ENCODE data around the gene NR4A1. TPM values are rescaled to one million over a fixed set of nuclear protein-coding genes. Genes with fewer than 3 reads are reported as not detected.

NR4A1 gene
- total and polyA plus RNA-seq, 2 of the 13 experiments (the other 11 are each of a cell fraction or from before 2014, with no cell fraction given): 5.7 to 15.2 TPM

DNA sequence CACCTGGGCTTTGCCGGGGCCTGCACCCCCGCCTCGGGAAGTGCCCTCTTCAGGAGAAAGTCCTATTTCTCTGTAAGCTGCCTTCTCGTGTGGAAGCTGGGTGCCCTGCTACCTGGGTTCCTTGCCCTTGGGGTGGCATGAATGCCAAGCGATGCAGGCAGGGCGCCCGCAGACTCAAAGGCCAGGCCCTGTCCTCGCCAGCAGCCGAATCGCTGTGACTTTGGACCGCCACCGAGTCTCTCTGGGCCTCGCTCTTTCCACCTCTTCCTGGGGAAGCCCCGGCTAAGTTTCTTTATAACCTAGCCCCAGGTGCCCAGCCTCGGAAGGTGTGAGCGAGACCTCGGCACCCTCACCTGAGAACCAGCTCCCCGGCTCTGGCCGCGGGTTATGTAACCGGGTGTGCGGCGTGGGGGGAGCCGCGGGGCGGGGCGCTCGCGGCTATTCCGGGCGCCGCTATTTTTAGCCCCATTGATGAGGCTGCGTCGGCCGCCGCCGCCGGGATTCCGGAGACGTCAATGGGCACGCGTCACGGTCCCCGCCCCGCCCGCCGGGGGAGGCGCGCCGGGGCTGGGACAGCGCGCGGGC, 14.6 kb upstream of the NR4A1 start (continued):
- TF ChIP-seq, protein P1, sequence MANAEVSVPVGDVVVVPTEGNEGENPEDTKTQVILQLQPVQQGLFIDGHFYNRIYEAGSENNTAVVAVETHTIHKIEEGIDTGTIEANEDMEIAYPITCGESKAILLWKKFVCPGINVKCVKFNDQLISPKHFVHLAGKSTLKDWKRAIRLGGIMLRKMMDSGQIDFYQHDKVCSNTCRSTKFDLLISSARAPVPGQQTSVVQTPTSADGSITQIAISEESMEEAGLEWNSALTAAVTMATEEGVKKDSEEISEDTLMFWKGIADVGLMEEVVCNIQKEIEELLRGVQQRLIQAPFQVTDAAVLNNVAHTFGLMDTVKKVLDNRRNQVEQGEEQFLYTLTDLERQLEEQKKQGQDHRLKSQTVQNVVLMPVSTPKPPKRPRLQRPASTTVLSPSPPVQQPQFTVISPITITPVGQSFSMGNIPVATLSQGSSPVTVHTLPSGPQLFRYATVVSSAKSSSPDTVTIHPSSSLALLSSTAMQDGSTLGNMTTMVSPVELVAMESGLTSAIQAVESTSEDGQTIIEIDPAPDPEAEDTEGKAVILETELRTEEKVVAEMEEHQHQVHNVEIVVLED (CRISPR knock-in tag; IDR thresholded peaks at IDR 0.05; ENCODE audit: borderline replicate concordance): peak; percentile 63; the same call in 1 of the 2 replicates
- TF ChIP-seq, protein P2, sequence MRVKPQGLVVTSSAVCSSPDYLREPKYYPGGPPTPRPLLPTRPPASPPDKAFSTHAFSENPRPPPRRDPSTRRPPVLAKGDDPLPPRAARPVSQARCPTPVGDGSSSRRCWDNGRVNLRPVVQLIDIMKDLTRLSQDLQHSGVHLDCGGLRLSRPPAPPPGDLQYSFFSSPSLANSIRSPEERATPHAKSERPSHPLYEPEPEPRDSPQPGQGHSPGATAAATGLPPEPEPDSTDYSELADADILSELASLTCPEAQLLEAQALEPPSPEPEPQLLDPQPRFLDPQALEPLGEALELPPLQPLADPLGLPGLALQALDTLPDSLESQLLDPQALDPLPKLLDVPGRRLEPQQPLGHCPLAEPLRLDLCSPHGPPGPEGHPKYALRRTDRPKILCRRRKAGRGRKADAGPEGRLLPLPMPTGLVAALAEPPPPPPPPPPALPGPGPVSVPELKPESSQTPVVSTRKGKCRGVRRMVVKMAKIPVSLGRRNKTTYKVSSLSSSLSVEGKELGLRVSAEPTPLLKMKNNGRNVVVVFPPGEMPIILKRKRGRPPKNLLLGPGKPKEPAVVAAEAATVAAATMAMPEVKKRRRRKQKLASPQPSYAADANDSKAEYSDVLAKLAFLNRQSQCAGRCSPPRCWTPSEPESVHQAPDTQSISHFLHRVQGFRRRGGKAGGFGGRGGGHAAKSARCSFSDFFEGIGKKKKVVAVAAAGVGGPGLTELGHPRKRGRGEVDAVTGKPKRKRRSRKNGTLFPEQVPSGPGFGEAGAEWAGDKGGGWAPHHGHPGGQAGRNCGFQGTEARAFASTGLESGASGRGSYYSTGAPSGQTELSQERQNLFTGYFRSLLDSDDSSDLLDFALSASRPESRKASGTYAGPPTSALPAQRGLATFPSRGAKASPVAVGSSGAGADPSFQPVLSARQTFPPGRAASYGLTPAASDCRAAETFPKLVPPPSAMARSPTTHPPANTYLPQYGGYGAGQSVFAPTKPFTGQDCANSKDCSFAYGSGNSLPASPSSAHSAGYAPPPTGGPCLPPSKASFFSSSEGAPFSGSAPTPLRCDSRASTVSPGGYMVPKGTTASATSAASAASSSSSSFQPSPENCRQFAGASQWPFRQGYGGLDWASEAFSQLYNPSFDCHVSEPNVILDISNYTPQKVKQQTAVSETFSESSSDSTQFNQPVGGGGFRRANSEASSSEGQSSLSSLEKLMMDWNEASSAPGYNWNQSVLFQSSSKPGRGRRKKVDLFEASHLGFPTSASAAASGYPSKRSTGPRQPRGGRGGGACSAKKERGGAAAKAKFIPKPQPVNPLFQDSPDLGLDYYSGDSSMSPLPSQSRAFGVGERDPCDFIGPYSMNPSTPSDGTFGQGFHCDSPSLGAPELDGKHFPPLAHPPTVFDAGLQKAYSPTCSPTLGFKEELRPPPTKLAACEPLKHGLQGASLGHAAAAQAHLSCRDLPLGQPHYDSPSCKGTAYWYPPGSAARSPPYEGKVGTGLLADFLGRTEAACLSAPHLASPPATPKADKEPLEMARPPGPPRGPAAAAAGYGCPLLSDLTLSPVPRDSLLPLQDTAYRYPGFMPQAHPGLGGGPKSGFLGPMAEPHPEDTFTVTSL (CRISPR knock-in tag; IDR thresholded peaks at IDR 0.05; ENCODE audit: borderline replicate concordance): peak; percentile 46; the same call in 1 of the 2 replicates
- TF ChIP-seq ZNF878 (CRISPR knock-in tag; IDR thresholded peaks at IDR 0.05): peak; percentile 36; the same call in 1 of the 2 replicates
- TF ChIP-seq FOXC1 (CRISPR knock-in tag; IDR thresholded peaks at IDR 0.05; ENCODE audit: borderline replicate concordance): no peak
- 0 out of 2 replicates have a peak, but pooled peaks have one; percentile 38 for TF ChIP-seq RFXAP (CRISPR knock-in tag; IDR thresholded peaks at IDR 0.05; ENCODE audit: borderline replicate concordance)
- 0 out of 2 replicates have a peak, but pooled peaks have one; percentile 16 for TF ChIP-seq THAP11 (CRISPR knock-in tag; IDR thresholded peaks at IDR 0.05)
- TF ChIP-seq, protein P3, sequence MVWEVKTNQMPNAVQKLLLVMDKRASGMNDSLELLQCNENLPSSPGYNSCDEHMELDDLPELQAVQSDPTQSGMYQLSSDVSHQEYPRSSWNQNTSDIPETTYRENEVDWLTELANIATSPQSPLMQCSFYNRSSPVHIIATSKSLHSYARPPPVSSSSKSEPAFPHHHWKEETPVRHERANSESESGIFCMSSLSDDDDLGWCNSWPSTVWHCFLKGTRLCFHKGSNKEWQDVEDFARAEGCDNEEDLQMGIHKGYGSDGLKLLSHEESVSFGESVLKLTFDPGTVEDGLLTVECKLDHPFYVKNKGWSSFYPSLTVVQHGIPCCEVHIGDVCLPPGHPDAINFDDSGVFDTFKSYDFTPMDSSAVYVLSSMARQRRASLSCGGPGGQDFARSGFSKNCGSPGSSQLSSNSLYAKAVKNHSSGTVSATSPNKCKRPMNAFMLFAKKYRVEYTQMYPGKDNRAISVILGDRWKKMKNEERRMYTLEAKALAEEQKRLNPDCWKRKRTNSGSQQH (CRISPR knock-in tag; IDR thresholded peaks at IDR 0.05; ENCODE audit: low read depth): 0 out of 2 replicates have a peak, but pooled peaks have one; percentile 48
- peak; percentile 77; the same call in 1 of the 2 replicates for TF ChIP-seq HNRNPL (IDR thresholded peaks at IDR 0.05; ENCODE audit: low read depth, low read length)
- TF ChIP-seq HIVEP1 (CRISPR knock-in tag; IDR thresholded peaks at IDR 0.05): peak; percentile 99
- no peak for TF ChIP-seq ZNF775 (CRISPR knock-in tag; IDR thresholded peaks at IDR 0.05; ENCODE audit: borderline replicate concordance)
- no peak for TF ChIP-seq CENPX (CRISPR knock-in tag; IDR thresholded peaks at IDR 0.05)
- TF ChIP-seq, protein P4, sequence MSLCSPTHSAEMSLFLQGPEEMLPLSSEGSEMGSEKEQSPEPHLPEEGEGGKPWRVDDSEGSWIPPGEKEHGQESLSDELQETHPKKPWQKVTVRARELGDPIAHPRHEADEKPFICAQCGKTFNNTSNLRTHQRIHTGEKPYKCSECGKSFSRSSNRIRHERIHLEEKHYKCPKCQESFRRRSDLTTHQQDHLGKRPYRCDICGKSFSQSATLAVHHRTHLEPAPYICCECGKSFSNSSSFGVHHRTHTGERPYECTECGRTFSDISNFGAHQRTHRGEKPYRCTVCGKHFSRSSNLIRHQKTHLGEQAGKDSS (CRISPR knock-in tag; IDR thresholded peaks at IDR 0.05; ENCODE audit: borderline replicate concordance, low read depth): 0 out of 2 replicates have a peak, but pooled peaks have one; percentile 18
- TF ChIP-seq TEAD2 (CRISPR knock-in tag; IDR thresholded peaks at IDR 0.05): no peak
- TF ChIP-seq, protein P5, sequence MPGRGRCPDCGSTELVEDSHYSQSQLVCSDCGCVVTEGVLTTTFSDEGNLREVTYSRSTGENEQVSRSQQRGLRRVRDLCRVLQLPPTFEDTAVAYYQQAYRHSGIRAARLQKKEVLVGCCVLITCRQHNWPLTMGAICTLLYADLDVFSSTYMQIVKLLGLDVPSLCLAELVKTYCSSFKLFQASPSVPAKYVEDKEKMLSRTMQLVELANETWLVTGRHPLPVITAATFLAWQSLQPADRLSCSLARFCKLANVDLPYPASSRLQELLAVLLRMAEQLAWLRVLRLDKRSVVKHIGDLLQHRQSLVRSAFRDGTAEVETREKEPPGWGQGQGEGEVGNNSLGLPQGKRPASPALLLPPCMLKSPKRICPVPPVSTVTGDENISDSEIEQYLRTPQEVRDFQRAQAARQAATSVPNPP (CRISPR knock-in tag; IDR thresholded peaks at IDR 0.05): no peak
- TF ChIP-seq, protein P6, sequence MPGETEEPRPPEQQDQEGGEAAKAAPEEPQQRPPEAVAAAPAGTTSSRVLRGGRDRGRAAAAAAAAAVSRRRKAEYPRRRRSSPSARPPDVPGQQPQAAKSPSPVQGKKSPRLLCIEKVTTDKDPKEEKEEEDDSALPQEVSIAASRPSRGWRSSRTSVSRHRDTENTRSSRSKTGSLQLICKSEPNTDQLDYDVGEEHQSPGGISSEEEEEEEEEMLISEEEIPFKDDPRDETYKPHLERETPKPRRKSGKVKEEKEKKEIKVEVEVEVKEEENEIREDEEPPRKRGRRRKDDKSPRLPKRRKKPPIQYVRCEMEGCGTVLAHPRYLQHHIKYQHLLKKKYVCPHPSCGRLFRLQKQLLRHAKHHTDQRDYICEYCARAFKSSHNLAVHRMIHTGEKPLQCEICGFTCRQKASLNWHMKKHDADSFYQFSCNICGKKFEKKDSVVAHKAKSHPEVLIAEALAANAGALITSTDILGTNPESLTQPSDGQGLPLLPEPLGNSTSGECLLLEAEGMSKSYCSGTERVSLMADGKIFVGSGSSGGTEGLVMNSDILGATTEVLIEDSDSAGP (CRISPR knock-in tag; IDR thresholded peaks at IDR 0.05; ENCODE audit: borderline replicate concordance): 0 out of 2 replicates have a peak, but pooled peaks have one; percentile 16

All from HepG2 (cell line).